MCF 10A (cell line): Measurements from ENCODE around the gene LMF2. TPM values are rescaled to one million over a fixed set of nuclear protein-coding genes. Genes with fewer than 3 reads are reported as not detected.
"Not testable (repeated sequence)": the region's sequence is repeated elsewhere in the genome, so short reads cannot be mapped to it uniquely, and the experiment has no call there.

Experiments
- BruUV-seq: library from RNA; stranded (reverse); fragments of 400-500 nt; replicated peaks from 2 replicates; lab custom pipeline; 2021; lab: Mats Ljungman, UMichigan
- CTCF ChIA-PET: fragments of 300-600 bp; sonication (Branson Sonifier 250); formaldehyde crosslinking; extraction: SDS; loops from one replicate; lab custom pipeline; 2021; ENCODE audit warnings: antibody characterized with exemption, inconsistent platforms; lab: Yijun Ruan, JAX
- POLR2A ChIA-PET: fragments of 300-600, 350-650 bp; sonication (Branson Sonifier 250); formaldehyde crosslinking; extraction: SDS; loops from one replicate; lab custom pipeline; 2020; ENCODE audit warnings: antibody characterized with exemption, inconsistent platforms; lab: Yijun Ruan, JAX
- DNase-seq: peaks from one replicate; pipeline ENCODE4 v3.0.0-alpha.2; 2018; ENCODE audit not compliant: unreplicated experiment
- H3K27ac Mint-ChIP-seq: one replicate; pipeline ENCODE4 v1.8.0; 2022; ENCODE audit warnings: mild to moderate bottlenecking, low read depth, mixed read lengths; ENCODE audit not compliant: unreplicated experiment
- H3K27me3 Mint-ChIP-seq: one replicate; pipeline ENCODE4 v1.8.0; 2022; ENCODE audit warnings: mixed read lengths; ENCODE audit not compliant: insufficient read depth, unreplicated experiment
- H3K36me3 Mint-ChIP-seq: one replicate; pipeline ENCODE4 v1.8.0; 2022; ENCODE audit warnings: mild to moderate bottlenecking, moderate library complexity, mixed read lengths; ENCODE audit not compliant: insufficient read depth, unreplicated experiment
- H3K4me1 Mint-ChIP-seq: one replicate; pipeline ENCODE4 v1.8.0; 2022; ENCODE audit warnings: mixed read lengths; ENCODE audit not compliant: insufficient read depth, unreplicated experiment
- H3K4me3 Mint-ChIP-seq: one replicate; pipeline ENCODE4 v1.8.0; 2022; ENCODE audit warnings: mild to moderate bottlenecking, moderate library complexity, mixed read lengths; ENCODE audit not compliant: unreplicated experiment
- H3K9me3 Mint-ChIP-seq: one replicate; pipeline ENCODE4 v1.8.0; 2022; ENCODE audit warnings: mixed read lengths; ENCODE audit not compliant: unreplicated experiment
- intact Hi-C: fragments of 100-400 bp; cut with micrococcal nuclease; formaldehyde crosslinking; loops from 2 replicates; pipeline ENCODE4 v1.14.1; 2022
- total RNA-seq: library from RNA; stranded (reverse); gene quantifications from 2 replicates; pipeline ENCODE4 v1.2.3, GENCODE V29; 2022
- TF ChIP-seq, protein P1 (sequence below): fragments of 200-600 bp; IDR thresholded peaks from one replicate; pipeline ENCODE4 v1.8.0; 2022; ENCODE audit warnings: antibody characterized with exemption, mild to moderate bottlenecking; ENCODE audit not compliant: unreplicated experiment

LMF2 gene
- total RNA-seq, 1 experiment from 2014 or later, result 50.9 TPM

DNA sequence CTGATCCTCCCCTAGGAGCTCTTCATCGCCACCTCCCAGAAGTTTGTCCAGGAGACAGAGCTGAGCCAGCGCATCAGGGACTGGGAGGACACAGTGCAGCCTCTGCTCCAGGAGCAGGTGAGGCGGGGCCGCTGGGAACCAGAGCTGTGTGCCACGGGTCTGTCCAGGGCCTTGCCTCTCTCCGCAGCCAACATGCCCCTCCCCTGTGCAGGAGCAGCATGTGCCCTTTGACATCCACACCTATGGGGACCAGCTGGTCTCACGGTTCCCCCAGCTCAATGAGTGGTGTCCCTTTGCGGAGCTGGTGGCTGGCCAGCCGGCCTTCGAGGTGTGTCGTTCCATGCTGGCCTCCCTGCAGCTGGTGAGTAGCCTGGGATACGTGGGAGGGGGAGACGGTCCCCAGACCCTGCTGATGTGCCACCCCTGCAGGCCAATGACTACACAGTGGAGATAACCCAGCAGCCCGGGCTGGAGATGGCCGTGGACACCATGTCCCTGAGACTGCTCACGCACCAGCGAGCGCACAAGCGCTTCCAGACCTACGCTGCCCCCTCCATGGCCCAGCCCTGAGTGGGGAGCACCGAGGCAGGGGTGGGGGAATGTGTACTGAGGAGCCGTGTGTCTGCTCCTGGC is 15.4 kb upstream of the LMF2 start:
- Mint-ChIP-seq H3K4me1 (peaks cover 14% of the 10 kb centered on the region), H3K36me3 (peaks cover 60% of the 10 kb centered on the region), H3K27ac (no peak overlapping the region), H3K9me3 (no peaks in the 10 kb centered on the region), H3K4me3 (no peak overlapping the region), H3K27me3 (no peaks in the 10 kb centered on the region)
- BruUV-seq, result no TSS peak
- CTCF ChIA-PET, result interaction anchor here (0.7 to 1.4 kb wide), 3 partner anchors 14 to 98 kb away, joined by 3 to 8 read pairs (median 4); partner anchors contain the start of gene SYCE3
- intact Hi-C loops, result no loop called here
- TF ChIP-seq, protein P1, sequence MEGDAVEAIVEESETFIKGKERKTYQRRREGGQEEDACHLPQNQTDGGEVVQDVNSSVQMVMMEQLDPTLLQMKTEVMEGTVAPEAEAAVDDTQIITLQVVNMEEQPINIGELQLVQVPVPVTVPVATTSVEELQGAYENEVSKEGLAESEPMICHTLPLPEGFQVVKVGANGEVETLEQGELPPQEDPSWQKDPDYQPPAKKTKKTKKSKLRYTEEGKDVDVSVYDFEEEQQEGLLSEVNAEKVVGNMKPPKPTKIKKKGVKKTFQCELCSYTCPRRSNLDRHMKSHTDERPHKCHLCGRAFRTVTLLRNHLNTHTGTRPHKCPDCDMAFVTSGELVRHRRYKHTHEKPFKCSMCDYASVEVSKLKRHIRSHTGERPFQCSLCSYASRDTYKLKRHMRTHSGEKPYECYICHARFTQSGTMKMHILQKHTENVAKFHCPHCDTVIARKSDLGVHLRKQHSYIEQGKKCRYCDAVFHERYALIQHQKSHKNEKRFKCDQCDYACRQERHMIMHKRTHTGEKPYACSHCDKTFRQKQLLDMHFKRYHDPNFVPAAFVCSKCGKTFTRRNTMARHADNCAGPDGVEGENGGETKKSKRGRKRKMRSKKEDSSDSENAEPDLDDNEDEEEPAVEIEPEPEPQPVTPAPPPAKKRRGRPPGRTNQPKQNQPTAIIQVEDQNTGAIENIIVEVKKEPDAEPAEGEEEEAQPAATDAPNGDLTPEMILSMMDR, result no peak
- POLR2A ChIA-PET, result interaction anchor here (0.6 to 1.1 kb wide), 3 partner anchors 14 to 41 kb away, joined by 3 to 4 read pairs (median 3); partner anchors contain the start of genes LMF2 and NCAPH2
- DNase-seq, result no peak

DNA sequence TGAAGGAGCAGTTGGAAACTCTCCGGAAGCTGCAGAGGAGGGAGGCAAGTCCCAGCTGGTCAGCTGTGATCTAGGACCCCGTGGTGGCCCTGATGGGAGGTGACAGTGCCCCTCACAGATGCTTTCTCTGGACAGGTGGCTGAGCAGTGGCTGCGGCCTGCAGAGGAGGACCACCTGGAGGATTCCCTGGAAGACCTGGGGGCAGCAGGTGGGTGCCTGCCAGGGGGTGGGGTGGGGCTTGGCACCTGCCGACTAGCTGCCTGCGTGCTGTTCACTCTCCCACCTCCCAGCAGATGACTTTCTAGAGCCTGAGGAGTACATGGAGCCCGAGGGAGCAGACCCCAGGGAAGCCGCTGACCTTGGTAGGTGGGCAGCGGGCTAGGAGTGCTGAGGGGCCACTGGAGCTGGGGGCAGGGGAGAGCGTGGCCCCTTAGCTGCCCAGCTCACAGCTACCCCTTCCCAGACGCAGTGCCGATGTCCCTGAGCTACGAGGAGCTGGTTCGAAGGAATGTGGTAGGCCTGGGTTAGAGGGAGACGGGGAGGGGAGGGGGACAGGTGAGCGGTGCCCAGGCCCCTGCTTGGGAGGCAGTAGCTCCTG is 14.8 kb upstream of the LMF2 start:
- H3K27ac Mint-ChIP-seq, result no peak overlapping the region
- no peaks in the 10 kb centered on the region for H3K27me3 Mint-ChIP-seq
- DNase-seq, result no peak
- H3K9me3 Mint-ChIP-seq, result no peaks in the 10 kb centered on the region
- peaks cover 55% of the 10 kb centered on the region for H3K36me3 Mint-ChIP-seq
- intact Hi-C loops, result no loop called here
- CTCF ChIA-PET, result interaction anchor here (1.0 to 1.4 kb wide), 2 partner anchors 41 to 99 kb away, joined by 4 to 8 read pairs; partner anchors contain the start of gene SYCE3
- POLR2A ChIA-PET, result interaction anchor here (0.6 to 1.1 kb wide), 3 partner anchors 13 to 41 kb away, joined by 3 to 4 read pairs (median 3); partner anchors contain the start of genes LMF2 and NCAPH2
- H3K4me3 Mint-ChIP-seq, result no peak overlapping the region
- no TSS peak for BruUV-seq
- TF ChIP-seq, protein P1, result no peak
- H3K4me1 Mint-ChIP-seq, result peaks cover 13% of the 10 kb centered on the region

DNA sequence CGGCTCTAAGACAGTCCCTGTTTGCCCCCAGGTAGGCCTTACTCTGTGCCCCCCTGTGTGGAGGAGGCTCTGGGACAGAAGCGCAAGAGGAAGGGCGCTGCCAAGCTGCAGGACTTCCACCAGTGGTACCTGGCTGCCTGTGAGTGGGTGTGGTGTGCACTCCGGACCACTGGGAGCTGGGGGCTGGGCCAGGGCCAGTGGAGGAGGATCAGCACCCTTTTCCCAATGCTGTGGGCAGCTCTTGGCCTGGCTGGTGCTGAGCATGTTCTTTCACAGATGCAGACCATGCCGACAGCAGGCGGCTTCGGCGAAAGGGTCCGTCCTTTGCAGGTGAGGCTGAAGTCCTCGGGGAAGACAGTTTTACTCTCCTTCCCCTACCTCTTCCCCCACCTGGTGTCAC is 14.2 kb upstream of the LMF2 start:
- no peaks in the 10 kb centered on the region for H3K27me3 Mint-ChIP-seq
- CTCF ChIA-PET, result interaction anchor here (1.4 kb wide), 1 partner anchor 42 kb away, joined by 8 read pairs; the partner anchor contains the start of gene SYCE3
- H3K9me3 Mint-ChIP-seq, result no peaks in the 10 kb centered on the region
- H3K4me1 Mint-ChIP-seq, result peaks cover 7% of the 10 kb centered on the region
- no peak overlapping the region for H3K27ac Mint-ChIP-seq
- POLR2A ChIA-PET, result interaction anchor here (1.1 kb wide), 1 partner anchor 14 kb away, joined by 4 read pairs; the partner anchor contains the start of genes LMF2 and NCAPH2
- TF ChIP-seq, protein P1, result no peak
- intact Hi-C loops, result no loop called here
- no peak overlapping the region for H3K4me3 Mint-ChIP-seq
- peaks cover 53% of the 10 kb centered on the region for H3K36me3 Mint-ChIP-seq
- no peak for DNase-seq
- BruUV-seq, result no TSS peak

DNA sequence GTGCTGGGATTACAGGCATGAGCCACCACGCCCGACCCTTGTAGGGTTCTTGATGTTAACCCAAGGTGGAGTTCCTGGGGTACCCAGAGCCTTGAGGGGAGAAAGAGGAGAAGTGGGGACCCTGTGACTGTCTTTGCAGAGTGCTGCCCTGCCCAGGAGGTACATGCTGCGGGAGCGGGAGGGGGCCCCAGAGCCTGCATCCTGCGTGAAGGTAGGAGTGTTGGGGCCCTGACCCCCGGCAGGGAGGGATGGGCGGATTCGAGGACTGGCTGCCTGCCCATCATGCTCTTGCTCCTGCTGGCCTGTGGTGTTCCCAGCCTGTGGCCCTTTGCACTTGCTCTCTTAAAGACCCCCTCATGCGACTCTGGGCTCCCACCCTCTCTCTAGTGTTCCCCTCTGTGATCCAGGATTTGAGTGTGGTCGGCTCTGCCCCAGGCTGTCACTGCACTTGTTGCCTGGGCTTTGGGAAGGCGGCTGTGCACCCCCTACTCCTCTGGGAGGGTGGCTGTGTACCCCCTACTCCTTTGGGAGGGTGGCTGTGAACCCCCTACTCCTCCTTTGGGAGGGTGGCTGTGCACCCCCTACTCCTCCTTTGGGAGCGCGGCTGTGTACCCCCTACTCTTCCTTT is 13.4 kb upstream of the LMF2 start:
- H3K4me1 Mint-ChIP-seq, result peaks cover 7% of the 10 kb centered on the region
- no peak overlapping the region for H3K27ac Mint-ChIP-seq
- TF ChIP-seq, protein P1, result no peak
- no peak overlapping the region for H3K4me3 Mint-ChIP-seq
- H3K36me3 Mint-ChIP-seq, result peaks cover 51% of the 10 kb centered on the region
- DNase-seq, result no peak
- no peaks in the 10 kb centered on the region for H3K27me3 Mint-ChIP-seq
- intact Hi-C loops, result no loop called here
- no peaks in the 10 kb centered on the region for H3K9me3 Mint-ChIP-seq
- ChIA-PET POLR2A (no interaction called here), CTCF (no interaction called here)
- BruUV-seq, result no TSS peak

DNA sequence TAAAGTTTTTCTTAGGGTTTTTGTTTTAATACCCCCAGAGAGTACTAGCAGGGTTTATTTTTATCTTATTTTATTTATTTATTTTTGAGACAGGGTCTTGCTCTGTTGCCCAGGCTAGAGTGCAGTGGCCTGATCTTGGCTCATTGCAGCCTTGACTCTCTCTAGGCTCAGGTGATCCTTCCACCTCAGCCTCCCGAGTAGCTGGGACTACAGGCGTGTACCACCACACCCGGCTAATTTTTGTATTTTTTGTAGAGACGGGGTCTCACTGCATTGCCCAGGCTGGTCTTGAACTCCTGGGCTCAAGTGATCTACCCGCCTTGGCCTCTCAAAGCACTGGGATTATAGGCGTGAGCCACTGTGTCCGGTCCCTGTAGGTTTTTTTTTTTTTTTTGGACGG is 12.7 kb upstream of the LMF2 start:
- H3K36me3 Mint-ChIP-seq, result peaks cover 43% of the 10 kb centered on the region
- H3K27ac Mint-ChIP-seq, intact Hi-C loops, BruUV-seq, H3K4me3 Mint-ChIP-seq, H3K4me1 Mint-ChIP-seq, H3K9me3 Mint-ChIP-seq, DNase-seq, CTCF ChIA-PET, POLR2A ChIA-PET, H3K27me3 Mint-ChIP-seq: not testable (repeated sequence)
